GM20000 (cell line): ENCODE results near the gene ADSL.

Experiments used
- DNase-seq: peaks from one replicate; pipeline ENCODE4 v3.0.0; 2012; ENCODE audit warnings: low spot score
- CTCF ChIP-seq: IDR thresholded peaks from 2 replicates; pipeline ENCODE4 v1.5.1; 2012; ENCODE audit warnings: mild to moderate bottlenecking, control low read depth; ENCODE audit errors: extremely low read depth, missing control alignments

The ADSL gene

GRCh38 chr22:40418366-40419201, 72.3 kb downstream of the ADSL start:
- DNase-seq: no peak
- no peak for TF ChIP-seq CTCF

GRCh38 chr22:40419718-40420117, 73.4 kb downstream of the ADSL start:
- no peak for DNase-seq
- TF ChIP-seq CTCF: no peak

GRCh38 chr22:40420341-40421081, 74.2 kb downstream of the ADSL start:
- TF ChIP-seq CTCF: no peak
- DNase-seq: no peak

GRCh38 chr22:40421082-40421350, 74.7 kb downstream of the ADSL start:
- no peak for DNase-seq
- no peak for TF ChIP-seq CTCF

GRCh38 chr22:40421941-40422340, 75.6 kb downstream of the ADSL start:
- no peak for DNase-seq
- TF ChIP-seq CTCF: no peak

GRCh38 chr22:40422558-40423309, 76.4 kb downstream of the ADSL start:
- DNase-seq: no peak
- no peak for TF ChIP-seq CTCF

- DNase-seq: no peak
- TF ChIP-seq CTCF: no peak
Observed at GRCh38 chr22:40423310-40423688, 77.0 kb downstream of the ADSL start.
